GM12865 (cell line): Measurements from ENCODE around the gene DCTN1.

ENCODE experiments used
- DNase-seq: peaks from one replicate; pipeline ENCODE4 v3.0.0; 2010; ENCODE audit warnings: low read depth
- H3K4me3 ChIP-seq: 2 replicates; pipeline ENCODE4 v1.5.1; 2011; ENCODE audit warnings: mild to moderate bottlenecking, low read depth, low read length, control low read depth
- CTCF ChIP-seq: IDR thresholded peaks from 2 replicates; pipeline ENCODE4 v1.5.1; 2011; ENCODE audit warnings: low read length, control low read depth, low read depth, inconsistent platforms; ENCODE audit not compliant: insufficient read depth; ENCODE audit errors: missing control alignments

The DCTN1 gene

GRCh38 chr2:74393525-74393924 lies 13.4 kb upstream of the DCTN1 start:
- H3K4me3 ChIP-seq: no peak overlapping the region
- no peak for DNase-seq
- no peak for TF ChIP-seq CTCF

- no peak for TF ChIP-seq CTCF
- peak overlapping the region; percentile 58; the same call in 1 of the 2 replicates for H3K4me3 ChIP-seq
- no peak for DNase-seq
Observed at GRCh38 chr2:74392449-74392743, 12.3 kb upstream of the DCTN1 start.

GRCh38 chr2:74391580-74392448 lies 11.7 kb upstream of the DCTN1 start:
- DNase-seq: peak; percentile 96
- peak; percentile 95 for TF ChIP-seq CTCF
- peak overlapping the region; percentile 58 for H3K4me3 ChIP-seq

- peak; percentile 25 for DNase-seq
- no peak for TF ChIP-seq CTCF
- peak overlapping the region; percentile 58 for H3K4me3 ChIP-seq
Observed at GRCh38 chr2:74391209-74391579, 11.1 kb upstream of the DCTN1 start.

GRCh38 chr2:74390606-74391005 lies 10.5 kb upstream of the DCTN1 start:
- DNase-seq: no peak
- TF ChIP-seq CTCF: no peak
- peak overlapping the region; percentile 58 for H3K4me3 ChIP-seq

GRCh38 chr2:74387346-74387745 lies 7.2 kb upstream of the DCTN1 start:
- no peak overlapping the region for H3K4me3 ChIP-seq
- TF ChIP-seq CTCF: no peak
- DNase-seq: no peak

- DNase-seq: no peak
- TF ChIP-seq CTCF: no peak
- H3K4me3 ChIP-seq: no peak overlapping the region
Observed at GRCh38 chr2:74385396-74385795, 5.3 kb upstream of the DCTN1 start.
